ENCODE results near the gene VPS13A.

Gene VPS13A

GRCh38 chr9:77457916-77458592, 280.7 kb downstream of the VPS13A start:
- H3K36me3 ChIP-seq (ENCODE audit: insufficient read depth, low read length) = no peaks in the 10 kb centered on the region
- H3K4me1 ChIP-seq (ENCODE audit: insufficient read depth, low read length) = peaks cover 12% of the 10 kb centered on the region
- no peak overlapping the region for H3K27ac ChIP-seq (ENCODE audit: low read depth, low read length)
- H3K9me3 ChIP-seq (ENCODE audit: insufficient read depth, low read depth, low read length) = no peaks in the 10 kb centered on the region
- no peaks in the 10 kb centered on the region for H3K27me3 ChIP-seq (ENCODE audit: insufficient read depth, low read length)
- WGBS = 56% methylated on average over 14 of the region's 15 CpGs
- H3K4me3 ChIP-seq (ENCODE audit: low read length) = no peak overlapping the region
- no peak overlapping the region for H3K9ac ChIP-seq (ENCODE audit: low read depth, low read length)

- Histone ChIP-seq H3K9ac (ENCODE audit: low read depth, low read length) (no peak overlapping the region), H3K4me3 (ENCODE audit: low read length) (no peak overlapping the region), H3K27me3 (ENCODE audit: insufficient read depth, low read length) (no peaks in the 10 kb centered on the region), H3K27ac (ENCODE audit: low read depth, low read length) (no peak overlapping the region), H3K36me3 (ENCODE audit: insufficient read depth, low read length) (no peaks in the 10 kb centered on the region), H3K9me3 (ENCODE audit: insufficient read depth, low read depth, low read length) (no peaks in the 10 kb centered on the region), H3K4me1 (ENCODE audit: insufficient read depth, low read length) (peaks cover 14% of the 10 kb centered on the region)
- WGBS = 57% methylated on average over 7 of the region's 8 CpGs
Observed at GRCh38 chr9:77460938-77461337, 283.6 kb downstream of the VPS13A start.

GRCh38 chr9:77462066-77462465, 284.7 kb downstream of the VPS13A start:
- peaks cover 19% of the 10 kb centered on the region for H3K4me1 ChIP-seq (ENCODE audit: insufficient read depth, low read length)
- no peaks in the 10 kb centered on the region for H3K9me3 ChIP-seq (ENCODE audit: insufficient read depth, low read depth, low read length)
- H3K27ac ChIP-seq (ENCODE audit: low read depth, low read length) = no peak overlapping the region
- H3K36me3 ChIP-seq (ENCODE audit: insufficient read depth, low read length) = no peaks in the 10 kb centered on the region
- 79% methylated on average over 10 of the region's 10 CpGs for WGBS
- no peak overlapping the region for H3K4me3 ChIP-seq (ENCODE audit: low read length)
- no peak overlapping the region for H3K9ac ChIP-seq (ENCODE audit: low read depth, low read length)
- no peaks in the 10 kb centered on the region for H3K27me3 ChIP-seq (ENCODE audit: insufficient read depth, low read length)

- H3K9me3 ChIP-seq (ENCODE audit: insufficient read depth, low read depth, low read length) = no peaks in the 10 kb centered on the region
- no peak overlapping the region for H3K27ac ChIP-seq (ENCODE audit: low read depth, low read length)
- H3K4me3 ChIP-seq (ENCODE audit: low read length) = no peak overlapping the region
- no peak overlapping the region for H3K9ac ChIP-seq (ENCODE audit: low read depth, low read length)
- 86% methylated on average over 3 of the region's 3 CpGs for whole genome bisulfite sequencing
- peaks cover 19% of the 10 kb centered on the region for H3K4me1 ChIP-seq (ENCODE audit: insufficient read depth, low read length)
- H3K36me3 ChIP-seq (ENCODE audit: insufficient read depth, low read length) = no peaks in the 10 kb centered on the region
- H3K27me3 ChIP-seq (ENCODE audit: insufficient read depth, low read length) = no peaks in the 10 kb centered on the region
Observed at GRCh38 chr9:77463151-77463550, 285.8 kb downstream of the VPS13A start.

- Histone ChIP-seq H3K4me3 (ENCODE audit: low read length) (no peak overlapping the region), H3K27ac (ENCODE audit: low read depth, low read length) (no peak overlapping the region; the same call in 1 of the 2 replicates), H3K9ac (ENCODE audit: low read depth, low read length) (no peak overlapping the region), H3K27me3 (ENCODE audit: insufficient read depth, low read length) (no peaks in the 10 kb centered on the region), H3K36me3 (ENCODE audit: insufficient read depth, low read length) (no peaks in the 10 kb centered on the region), H3K9me3 (ENCODE audit: insufficient read depth, low read depth, low read length) (no peaks in the 10 kb centered on the region), H3K4me1 (ENCODE audit: insufficient read depth, low read length) (peaks cover 19% of the 10 kb centered on the region)
- WGBS = 74% methylated on average over 3 of the region's 3 CpGs
Observed at GRCh38 chr9:77464661-77465060, 287.3 kb downstream of the VPS13A start.

GRCh38 chr9:77469515-77470231, 292.3 kb downstream of the VPS13A start:
- H3K27me3 ChIP-seq (ENCODE audit: insufficient read depth, low read length) = no peaks in the 10 kb centered on the region
- peaks cover 6% of the 10 kb centered on the region; the same call in 1 of the 2 replicates for H3K9me3 ChIP-seq (ENCODE audit: insufficient read depth, low read depth, low read length)
- WGBS = 90% methylated on average over 5 of the region's 5 CpGs
- no peak overlapping the region for H3K27ac ChIP-seq (ENCODE audit: low read depth, low read length)
- H3K4me1 ChIP-seq (ENCODE audit: insufficient read depth, low read length) = peaks cover 11% of the 10 kb centered on the region
- H3K4me3 ChIP-seq (ENCODE audit: low read length) = no peak overlapping the region
- no peak overlapping the region for H3K9ac ChIP-seq (ENCODE audit: low read depth, low read length)
- H3K36me3 ChIP-seq (ENCODE audit: insufficient read depth, low read length) = no peaks in the 10 kb centered on the region

Measured in HUES64 (cell line).